ENCODE results near the gene RASAL3.

DNA sequence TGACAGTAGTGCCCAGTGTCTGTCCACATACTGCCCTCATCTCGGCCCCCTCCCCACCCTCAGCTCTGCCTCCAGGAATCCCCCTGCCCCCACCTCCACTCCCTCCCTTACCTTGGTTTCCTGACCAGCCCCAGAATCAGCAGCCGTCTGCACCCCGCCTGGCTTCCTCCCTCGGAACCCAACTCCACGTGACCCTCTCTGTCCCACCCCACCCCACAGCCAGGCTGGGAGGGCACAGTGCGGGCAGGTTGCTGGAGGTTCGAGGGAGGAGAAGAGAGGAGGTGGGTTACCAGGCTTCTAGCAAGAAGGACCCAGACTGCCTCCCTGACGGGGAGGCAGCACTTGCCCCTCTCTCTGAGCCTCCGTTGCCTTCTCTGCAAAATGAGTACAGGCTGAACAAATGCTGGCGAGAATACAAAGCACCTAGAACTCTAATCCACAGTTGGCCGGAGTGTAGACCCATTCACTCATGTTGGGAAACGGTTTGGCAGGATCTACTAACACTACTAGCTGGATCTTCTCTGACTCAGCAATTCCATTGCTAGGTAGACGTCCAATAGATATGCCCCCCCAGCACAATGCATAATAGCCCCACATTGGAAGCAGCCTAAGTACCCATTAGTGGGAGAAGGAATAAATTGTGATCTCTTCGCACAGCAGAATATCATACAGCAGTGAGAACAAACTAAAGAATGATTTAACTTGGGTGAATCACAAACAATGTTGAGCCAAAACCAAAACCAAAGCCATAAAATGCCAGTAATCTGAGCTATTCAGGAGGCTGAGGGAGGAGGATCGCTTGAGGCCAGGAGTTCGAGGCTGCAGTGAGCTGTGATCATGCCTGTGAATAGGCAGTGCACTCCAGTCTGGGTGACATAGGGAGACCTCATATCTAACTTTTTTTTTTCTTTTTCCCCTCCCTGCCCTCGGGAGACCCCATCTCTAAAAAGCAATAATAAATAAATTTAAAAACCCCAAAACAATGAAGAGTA is at the start of gene RASAL3:
- TF ChIP-seq POLR2AphosphoS5 (IDR thresholded peaks at IDR 0.05; ENCODE audit: borderline replicate concordance, low read depth, low read length), result no peak
- no peak for TF ChIP-seq EZH2 (IDR thresholded peaks at IDR 0.05)
- no peak for TF ChIP-seq FOXP2 (optimal IDR thresholded peaks at IDR 0.05; ENCODE audit: control extremely low read depth, extremely low read length, insufficient read depth)
